Activated CD8-positive, alpha-beta memory T cell treated with anti-CD3 and anti-CD28 coated beads, Interleukin-2, amount 50 U/mL, for 24 hours (primary cell): ENCODE results near the gene LAPTM5.

ENCODE experiments used
- DNase-seq: peaks from one replicate; pipeline ENCODE4 v3.0.0-alpha.2; 2020; ENCODE audit errors: extremely low read depth

Gene LAPTM5

GRCh38 chr1:30756545-30757351, 826 bp downstream of the LAPTM5 start:
- DNase-seq: no peak

GRCh38 chr1:30756206-30756544, 1.4 kb downstream of the LAPTM5 start:
- no peak for DNase-seq

GRCh38 chr1:30755746-30756145, 1.8 kb downstream of the LAPTM5 start:
- DNase-seq: no peak

- DNase-seq: no peak
These were observed 2.2 kb downstream of the LAPTM5 start for GRCh38 chr1:30755334-30755733.

GRCh38 chr1:30754684-30755171, 2.8 kb downstream of the LAPTM5 start:
- no peak for DNase-seq

GRCh38 chr1:30753660-30754123, 3.9 kb downstream of the LAPTM5 start:
- DNase-seq: no peak

GRCh38 chr1:30753118-30753517, 4.5 kb downstream of the LAPTM5 start:
- DNase-seq: no peak

GRCh38 chr1:30752651-30752908, 5.0 kb downstream of the LAPTM5 start:
- no peak for DNase-seq

- DNase-seq: no peak
These were observed 5.5 kb downstream of the LAPTM5 start for GRCh38 chr1:30751830-30752650.

GRCh38 chr1:30750731-30751291, 6.8 kb downstream of the LAPTM5 start:
- no peak for DNase-seq

GRCh38 chr1:30749691-30750583, 7.6 kb downstream of the LAPTM5 start:
- DNase-seq: no peak

GRCh38 chr1:30748699-30749401, 8.7 kb downstream of the LAPTM5 start:
- DNase-seq: no peak

GRCh38 chr1:30748098-30748698, 9.4 kb downstream of the LAPTM5 start:
- DNase-seq: no peak

- DNase-seq: no peak
These were observed 10.3 kb downstream of the LAPTM5 start for GRCh38 chr1:30747033-30748008.

- DNase-seq: no peak
These were observed 11.2 kb downstream of the LAPTM5 start for GRCh38 chr1:30746212-30747032.

- DNase-seq: no peak
These were observed 11.8 kb downstream of the LAPTM5 start for GRCh38 chr1:30745834-30746208.

GRCh38 chr1:30745156-30745833, 12.3 kb downstream of the LAPTM5 start:
- DNase-seq: no peak
